NCI-H2227 (cell line): Measurements from ENCODE around the gene BTG1.
"Not testable (repeated sequence)": the region's sequence is repeated elsewhere in the genome, so short reads cannot be mapped to it uniquely, and the experiment has no call there.

Experiments used
- DNase-seq: peaks from one replicate; lab custom pipeline; 2025; ENCODE audit not compliant: unreplicated experiment; lab: John Stamatoyannopoulos, UW

Gene BTG1

DNA sequence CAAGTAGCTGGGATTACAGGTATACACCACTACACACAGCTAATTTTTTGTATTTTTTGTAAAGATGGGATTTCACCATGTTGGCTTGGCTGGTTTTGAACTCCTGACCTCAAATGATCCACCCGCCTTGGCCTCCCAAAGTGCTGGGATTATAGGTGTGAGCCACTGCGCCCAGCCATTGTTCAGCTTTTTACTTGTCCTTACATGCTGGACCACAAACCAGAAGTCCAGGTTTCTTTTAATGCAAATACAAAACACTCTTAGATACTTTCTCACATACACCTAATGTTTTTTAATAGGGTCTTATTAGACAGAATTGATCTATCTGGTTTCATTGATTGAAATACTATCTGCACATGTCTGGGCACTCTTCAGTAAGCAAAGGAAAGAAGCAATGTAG lies 40.5 kb downstream of the BTG1 start:
- DNase-seq, result no peak

DNA sequence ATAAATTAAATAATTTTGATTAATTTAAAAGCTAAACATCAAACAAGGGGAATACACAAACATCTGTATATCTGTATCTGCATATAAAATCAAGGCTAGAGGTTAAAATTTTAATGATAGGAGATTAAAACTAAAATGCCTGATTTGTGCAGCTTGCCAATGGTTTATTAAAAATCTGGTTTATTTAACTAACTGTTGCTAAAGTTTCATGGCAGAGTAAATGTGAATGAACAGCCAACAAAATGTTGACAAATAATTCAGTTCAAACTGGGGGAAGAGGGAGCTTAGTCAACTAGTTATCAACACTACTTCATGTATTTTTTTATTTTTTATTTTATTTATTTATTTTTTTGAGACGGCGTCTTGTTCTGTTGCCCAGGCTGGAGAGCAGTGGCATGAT lies 43.0 kb downstream of the BTG1 start:
- DNase-seq, result no peak

DNA sequence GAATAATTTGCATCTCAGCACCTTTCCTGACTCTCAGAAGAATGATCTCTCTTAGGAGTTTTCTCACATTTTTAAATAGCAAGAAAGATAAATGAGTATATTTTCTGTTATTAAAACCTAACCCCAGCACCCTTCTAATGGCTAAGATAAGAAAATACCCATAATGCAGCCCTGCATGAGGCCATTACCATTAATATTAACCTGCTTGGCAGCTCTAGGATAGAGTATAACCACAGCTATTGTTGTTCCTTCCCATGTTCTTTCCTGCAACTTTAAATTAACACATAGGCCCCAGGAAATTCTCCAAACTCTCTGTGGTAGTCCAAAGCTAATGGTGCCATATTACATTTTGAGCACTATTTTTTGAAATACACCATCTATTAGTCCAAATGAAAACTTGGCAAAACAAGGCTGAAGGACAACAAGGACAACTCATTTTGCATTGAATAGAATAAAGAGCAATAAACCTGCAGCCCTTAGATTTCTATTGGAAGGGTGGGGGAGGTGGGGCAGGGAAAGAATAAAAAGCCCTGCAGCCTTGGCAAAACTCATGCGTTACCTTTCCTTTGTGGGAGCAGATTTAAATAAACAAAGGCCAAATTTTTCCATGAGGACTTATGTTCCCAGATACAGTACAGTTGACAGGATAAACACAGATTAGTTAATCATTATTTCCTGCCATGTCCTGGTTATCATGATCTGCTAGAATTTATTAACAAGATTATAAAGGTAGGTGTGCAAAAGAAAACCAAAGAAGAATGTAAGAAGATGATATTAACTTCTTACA lies 46.9 kb downstream of the BTG1 start:
- DNase-seq, result no peak

DNA sequence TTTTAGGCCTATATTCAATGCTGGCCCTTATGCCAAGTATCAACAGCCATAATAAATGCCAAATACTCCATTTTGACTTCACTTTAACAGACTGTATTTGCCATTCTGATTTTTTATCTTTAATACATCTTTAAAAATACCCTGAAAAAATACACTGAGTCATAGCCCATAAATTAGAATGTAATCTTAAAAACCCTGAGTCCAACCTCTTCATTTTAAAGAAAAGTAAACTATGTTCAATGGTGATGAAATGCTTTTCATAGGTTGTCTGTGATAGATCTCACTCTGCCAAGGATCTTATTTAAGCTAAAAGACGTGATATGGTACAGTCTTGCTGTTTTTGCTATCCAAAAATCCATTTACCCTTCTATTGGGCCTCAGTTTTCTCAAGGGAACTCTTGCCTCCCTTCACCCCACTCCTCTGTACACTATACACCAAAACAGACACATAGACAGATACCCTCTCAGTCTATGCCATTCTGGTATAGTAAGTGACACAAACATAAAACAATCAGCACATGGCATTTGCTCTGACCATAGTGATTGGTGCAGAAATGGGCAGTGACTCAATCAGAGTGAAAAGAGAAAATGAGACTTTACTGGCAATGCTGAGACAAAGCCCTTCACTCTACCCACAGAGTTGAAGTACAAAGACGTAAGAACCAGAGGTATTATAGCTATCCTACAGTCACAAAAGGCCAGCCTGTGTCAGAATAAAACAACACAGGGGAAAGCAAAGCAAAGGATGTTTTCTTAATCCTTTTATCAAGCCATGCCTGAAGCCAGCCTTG lies 49.1 kb downstream of the BTG1 start:
- DNase-seq, result no peak

DNA sequence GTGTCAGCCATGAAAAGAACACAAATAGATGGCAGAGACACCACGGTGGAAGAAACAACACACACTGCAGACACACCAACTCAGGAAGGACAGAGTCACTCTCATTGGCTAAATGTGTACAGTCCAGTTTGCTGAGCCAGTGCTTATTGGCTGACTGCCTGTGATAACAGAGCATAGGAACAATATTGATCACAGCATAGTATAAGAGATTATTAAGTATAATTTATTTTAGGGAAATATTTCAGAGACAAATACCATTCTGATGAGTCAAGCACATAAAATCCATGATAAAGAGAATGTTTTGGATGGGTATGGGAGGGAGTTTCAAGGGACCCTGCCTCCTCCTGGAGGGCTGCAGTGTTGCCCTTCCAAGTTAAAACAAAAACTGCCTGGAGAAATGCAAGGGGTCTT lies 50.9 kb downstream of the BTG1 start:
- DNase-seq, result no peak

DNA sequence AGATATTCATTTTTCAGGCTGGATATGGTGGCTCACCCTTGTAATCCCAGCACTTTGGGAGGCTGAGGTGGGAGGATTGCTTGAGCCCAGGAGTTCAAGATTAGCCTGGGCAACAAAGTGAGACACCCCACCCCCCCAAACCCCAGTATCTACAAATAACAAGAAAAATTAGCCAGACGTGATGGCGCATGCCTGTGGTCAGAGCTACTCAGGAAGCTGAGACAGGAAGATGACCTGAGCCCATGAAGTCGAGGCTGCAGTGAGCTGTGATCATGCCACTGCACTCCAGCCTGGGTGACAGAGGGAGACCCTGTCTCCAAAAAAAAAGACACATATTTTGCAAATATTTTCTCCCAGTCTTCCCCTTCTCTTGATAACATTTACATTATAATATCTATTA lies 51.3 kb downstream of the BTG1 start:
- not testable (repeated sequence) for DNase-seq
